ENCODE results near the gene NT5C1B.
"Not testable (repeated sequence)": the region's sequence is repeated elsewhere in the genome, so short reads cannot be mapped to it uniquely, and the experiment has no call there.

Gene NT5C1B

DNA sequence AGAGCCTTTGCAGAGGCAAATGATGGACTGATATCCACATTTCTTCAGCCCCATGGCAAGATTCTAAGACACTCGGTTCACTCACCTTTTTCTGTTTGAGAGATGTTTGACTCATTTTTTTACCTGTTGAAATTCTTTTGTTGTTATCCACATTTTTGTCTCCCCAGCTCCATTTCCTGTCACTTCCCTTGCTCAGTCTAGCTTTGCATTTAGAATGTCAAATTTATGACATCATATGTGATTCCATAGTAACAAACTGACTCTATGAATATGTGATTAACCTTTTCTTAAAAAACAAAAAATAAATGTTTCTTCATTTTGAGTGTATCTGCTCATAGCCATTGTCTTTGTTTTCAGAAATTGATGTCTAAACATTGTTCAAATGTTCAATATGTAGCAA lies at the start of gene NT5C1B:
Gene NT5C1B, minus strand, starts transcription at position 216 of the 400 bp plus-strand sequence. Its CDS starts 101 bp downstream, at position 115.
- no peak for DNase-seq

DNA sequence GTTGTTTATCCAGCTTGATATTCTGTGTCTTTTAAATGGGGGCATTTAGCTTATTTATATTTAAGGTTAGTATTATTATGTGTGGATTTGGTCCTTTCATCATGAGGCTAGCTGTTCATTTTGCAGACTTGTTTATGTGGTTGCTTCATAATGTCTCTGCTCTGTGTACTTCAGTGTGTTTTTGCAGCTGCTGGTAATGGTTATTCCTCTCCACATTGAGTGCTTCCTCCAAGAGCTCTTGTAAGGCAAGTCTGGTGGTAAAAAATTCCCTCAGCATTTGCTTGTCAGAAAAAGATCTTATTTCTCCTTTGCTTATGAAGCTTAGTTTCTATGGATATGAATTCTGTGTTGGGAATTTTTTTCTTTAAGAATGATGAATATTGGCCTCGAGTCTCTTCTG lies 47.8 kb upstream of the NT5C1B start:
- DNase-seq = no peak

GRCh38 chr2:18632699-18633098 lies 43.3 kb upstream of the NT5C1B start:
- DNase-seq = not testable (repeated sequence)

DNA sequence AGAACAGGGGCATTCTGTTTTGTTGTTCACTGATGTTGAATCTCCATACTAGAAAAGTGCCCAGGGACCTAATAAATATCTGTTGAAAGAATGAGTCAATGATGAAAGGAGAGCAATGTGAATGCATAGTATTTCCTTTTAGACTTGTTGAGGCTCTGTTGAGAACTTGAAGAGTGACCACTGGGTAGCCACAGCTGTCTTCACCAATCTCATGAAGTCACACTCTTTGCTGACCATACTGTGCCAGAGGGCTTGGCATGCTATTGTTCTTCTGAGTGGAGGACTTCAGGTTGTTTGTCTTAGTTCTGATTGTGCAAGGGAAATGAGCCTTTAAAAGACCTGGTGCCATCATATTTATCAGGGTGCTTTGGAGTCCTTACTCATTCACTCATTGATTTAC lies 41.6 kb upstream of the NT5C1B start:
- no peak for DNase-seq

- DNase-seq = no peak
Observed at GRCh38 chr2:18630541-18630940, 41.2 kb upstream of the NT5C1B start.

- DNase-seq = no peak
Observed at GRCh38 chr2:18630101-18630500, 40.7 kb upstream of the NT5C1B start.

DNA sequence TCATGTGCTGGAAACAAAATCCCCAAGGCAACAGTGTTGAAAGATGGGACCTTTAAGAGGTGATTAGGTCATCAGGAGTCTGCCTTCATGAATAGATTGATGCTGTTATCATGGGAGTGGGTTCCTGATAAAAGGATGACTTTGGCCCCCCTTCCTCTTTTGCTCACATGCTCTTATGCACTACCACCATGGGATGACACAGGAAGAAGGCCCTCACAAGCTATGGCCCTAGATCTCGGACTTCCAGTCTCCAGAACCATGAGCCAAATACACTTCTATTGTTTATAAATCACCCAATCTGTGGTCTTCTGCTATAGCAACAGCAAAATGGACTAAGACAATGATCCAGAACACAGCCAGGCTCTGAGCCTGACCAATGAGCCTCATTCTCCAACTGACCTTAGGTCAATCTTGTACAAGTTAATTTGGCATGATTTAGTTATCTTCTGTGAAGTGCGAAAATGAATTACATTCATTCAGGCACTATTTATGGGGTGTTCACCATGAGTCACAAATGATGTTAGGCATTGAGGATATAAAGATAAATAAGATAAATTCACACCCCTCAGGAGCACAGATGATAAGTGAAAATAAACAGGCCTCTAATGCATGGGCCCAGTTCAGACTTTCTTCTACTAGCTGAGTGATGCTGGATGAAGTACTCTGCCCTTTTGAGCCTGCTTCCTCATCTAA lies 37.7 kb upstream of the NT5C1B start:
- no peak for DNase-seq

DNA sequence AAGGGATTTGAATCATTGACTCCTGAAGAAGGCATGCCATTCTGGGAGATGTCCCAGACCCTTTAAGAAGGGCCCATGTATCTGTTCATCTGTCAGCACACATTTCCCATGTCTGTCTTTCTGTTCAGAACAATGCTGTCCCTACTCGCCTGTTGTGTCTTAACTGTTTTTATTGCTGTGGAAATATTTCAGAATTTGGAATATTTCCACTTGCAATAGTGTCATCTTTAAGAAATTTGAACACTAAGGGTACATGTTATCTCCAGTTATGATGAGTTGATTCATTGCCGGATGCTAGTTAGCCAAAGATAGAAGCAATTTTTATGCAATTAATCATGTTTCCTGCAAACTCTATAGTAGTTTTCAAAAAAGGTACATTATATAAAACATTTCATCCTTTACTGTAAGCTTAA lies 36.9 kb upstream of the NT5C1B start:
- no peak for DNase-seq

GRCh38 chr2:18625563-18625962 lies 36.2 kb upstream of the NT5C1B start:
- DNase-seq = no peak

GRCh38 chr2:18623782-18624181 lies 34.4 kb upstream of the NT5C1B start:
- DNase-seq = no peak

DNA sequence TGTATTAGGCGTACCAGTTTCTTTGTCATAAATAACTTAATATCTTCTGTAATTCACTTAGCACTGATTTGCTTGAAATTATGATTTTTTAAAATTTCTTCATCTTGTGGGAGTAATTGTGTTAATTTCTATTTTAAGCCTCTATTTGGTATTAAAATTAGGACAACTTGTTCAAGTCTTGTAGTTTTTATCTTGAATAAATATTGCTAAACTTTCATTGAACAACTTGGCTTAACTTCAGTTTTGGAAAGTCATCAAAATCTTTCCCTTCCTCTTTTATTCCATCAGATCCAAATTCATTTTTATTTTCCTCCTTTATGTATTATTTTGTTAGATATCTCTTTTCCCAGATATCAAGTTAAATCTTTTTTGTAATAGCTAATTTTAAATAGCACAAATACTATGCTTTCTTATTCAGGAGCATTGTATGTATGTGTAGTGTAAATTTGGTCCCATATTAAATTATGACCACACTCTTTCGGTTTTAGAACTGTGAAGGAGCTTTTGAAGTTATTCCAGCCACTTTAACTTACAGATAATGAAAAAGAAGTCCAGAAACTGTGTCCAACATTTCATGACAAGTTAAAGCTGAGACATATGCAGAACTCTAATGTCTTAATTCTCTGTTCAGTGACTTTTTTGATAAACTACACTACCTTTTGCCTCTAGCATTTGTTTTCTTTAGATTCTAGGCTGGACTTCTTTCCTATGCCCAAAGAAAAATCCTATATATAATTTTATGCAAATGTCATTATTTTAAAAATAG lies 31.7 kb upstream of the NT5C1B start:
- DNase-seq = no peak

- DNase-seq = no peak
Observed at GRCh38 chr2:18619091-18619490, 29.7 kb upstream of the NT5C1B start.

DNA sequence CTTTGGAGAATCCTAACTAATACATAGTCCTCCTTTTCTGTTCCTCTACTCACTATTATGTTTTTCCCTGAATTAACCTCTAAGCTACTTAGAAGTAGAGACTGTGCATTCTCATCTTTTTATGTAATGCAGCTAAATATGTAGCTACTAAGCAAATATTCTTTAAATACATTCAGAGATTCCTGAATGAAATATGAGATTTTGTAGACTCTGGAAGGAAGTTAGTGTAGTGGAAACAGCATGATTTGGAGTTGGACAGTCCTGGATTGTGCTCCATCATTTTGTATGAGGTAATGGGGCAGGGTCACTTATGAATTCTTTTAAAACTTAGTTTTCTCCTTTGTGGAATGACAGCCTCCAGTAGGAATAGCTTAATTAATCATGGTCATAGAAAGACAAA lies 24.7 kb upstream of the NT5C1B start:
- no peak for DNase-seq

DNA sequence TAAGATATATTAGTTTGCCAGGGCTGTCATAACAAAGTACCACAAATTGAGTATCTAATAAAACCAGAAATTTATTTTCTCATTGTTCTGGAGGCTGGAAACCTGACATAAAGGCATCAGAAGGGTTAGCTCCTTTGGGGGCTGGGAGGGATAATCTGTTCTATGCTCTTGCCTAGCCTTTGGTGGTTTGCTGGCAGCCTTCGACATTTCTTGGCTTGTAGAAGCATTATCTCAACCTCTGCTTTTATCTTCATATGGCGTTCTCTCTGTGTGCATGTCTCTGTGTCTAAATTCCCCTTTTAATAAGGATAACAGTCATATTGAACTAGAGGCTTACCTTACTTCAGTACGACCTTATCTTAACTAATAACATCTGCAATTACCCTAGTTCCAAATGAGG lies 22.8 kb upstream of the NT5C1B start:
- peak; percentile 37 for DNase-seq

DNA sequence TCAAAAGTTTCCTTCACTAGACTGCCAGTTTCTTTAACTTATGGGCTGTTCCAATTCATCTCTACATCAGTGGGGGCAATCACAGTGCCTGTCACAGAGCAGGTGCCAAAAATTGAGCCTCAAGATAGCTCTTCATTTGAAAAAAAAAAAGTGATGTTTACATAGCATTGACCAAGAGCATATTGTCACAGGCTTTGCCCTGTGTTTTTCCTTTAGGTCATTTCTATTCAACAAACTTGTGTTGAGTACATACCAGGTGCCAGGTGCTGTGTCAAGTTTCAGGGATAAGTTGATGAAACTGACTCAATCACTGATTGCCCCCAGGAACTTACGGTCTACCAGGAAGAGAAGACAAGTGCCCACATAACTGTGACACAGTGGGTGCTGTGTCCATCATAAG lies 22.2 kb upstream of the NT5C1B start:
- DNase-seq = no peak

DNA sequence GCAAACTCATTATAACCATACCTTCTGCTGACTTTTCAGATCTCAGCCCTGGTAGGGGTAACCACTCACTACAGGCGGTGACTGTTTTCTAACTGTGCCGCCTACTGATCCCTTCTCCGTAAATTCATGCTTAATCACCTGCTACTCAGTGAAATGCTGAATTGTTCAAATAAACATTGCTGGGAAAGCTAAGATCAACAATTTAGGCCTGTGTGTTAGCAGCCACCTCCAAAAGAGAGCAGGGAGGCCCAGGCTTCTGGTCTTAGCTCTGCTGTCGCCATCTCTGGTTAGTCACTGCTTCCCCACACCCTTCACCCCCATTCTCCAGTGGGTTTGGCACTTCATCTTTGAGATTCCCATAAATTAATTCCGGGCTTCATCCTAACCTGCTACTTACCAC lies 21.8 kb upstream of the NT5C1B start:
- DNase-seq = no peak

DNA sequence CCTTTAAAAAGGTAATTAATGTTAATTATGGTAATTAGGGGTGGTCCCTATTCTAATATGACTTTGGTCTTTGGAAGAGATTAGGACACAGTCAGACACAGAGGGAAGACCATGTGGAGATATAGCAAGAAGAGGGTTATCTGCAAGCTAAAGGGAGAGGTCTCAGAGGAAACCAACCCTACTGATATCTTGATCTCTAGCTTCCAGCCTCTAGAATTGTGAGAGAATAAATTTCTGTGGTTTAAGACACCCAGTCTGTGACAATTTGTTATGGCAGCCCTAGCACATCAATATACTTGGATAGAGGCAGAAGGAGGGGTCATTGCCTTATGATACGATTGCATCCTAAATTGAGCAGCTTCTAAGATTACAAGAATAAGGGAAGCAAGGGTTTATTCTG lies 21.3 kb upstream of the NT5C1B start:
- peak; percentile 79 for DNase-seq

- DNase-seq = no peak
Observed at GRCh38 chr2:18610090-18610489, 20.7 kb upstream of the NT5C1B start.

DNA sequence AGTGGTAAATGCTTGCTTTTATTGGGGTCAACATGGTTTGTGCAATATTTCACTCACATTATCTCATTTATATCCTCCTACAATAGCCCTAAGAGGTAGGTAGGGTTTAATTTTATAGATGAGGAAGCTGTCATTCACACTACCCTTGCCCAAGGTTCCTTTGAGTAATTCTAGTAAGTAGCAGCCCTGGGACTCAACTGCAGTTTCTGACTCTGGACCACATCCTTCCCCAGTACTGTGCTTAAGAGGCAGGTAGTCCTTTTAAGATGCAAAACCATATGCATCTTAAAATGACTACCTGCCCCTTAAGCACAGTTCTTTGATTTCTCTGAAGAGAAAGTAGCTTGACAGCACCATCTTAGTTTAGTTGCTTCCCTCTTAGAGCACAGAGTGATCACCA lies 15.7 kb upstream of the NT5C1B start:
- no peak for DNase-seq

DNA sequence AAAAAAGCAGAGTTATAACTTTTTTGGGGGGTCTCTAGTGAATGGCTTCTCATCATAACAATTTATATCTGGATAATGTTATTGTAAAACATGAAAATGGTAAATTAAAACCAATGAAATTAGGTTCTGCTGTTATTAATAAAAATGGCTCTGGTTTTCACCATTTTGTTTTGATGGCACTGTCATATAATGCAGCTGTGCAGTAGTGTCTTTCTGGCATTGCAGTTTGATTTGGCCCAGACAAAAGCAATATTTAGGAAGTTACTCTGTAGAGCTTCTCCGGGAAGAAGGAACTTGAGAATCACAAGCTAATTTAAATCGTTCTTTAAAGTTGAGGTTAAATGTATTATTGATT lies 15.1 kb upstream of the NT5C1B start:
- DNase-seq = no peak

- no peak for DNase-seq
Observed at GRCh38 chr2:18603854-18604530, 14.6 kb upstream of the NT5C1B start.

GRCh38 chr2:18602298-18602697 lies 12.9 kb upstream of the NT5C1B start:
- DNase-seq = no peak

DNA sequence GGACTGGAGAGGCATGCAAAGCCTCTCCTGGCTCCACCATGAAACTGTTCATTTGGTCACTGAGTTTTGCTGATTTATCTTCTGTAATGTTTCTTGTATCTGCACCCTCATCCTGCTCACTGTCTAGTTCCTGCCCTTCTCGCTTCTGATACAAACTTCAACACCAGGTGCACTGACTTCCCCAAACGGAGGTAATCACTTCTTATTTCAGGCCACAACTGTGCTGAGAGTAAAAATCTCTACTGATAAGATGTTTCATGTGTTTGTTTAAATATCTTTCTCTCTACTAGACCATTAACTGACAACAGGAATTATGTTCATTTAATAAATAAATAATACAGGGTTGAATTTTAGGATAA lies 10.9 kb upstream of the NT5C1B start:
- no peak for DNase-seq

All from hematopoietic multipotent progenitor cell treated with erythropoietin and hydrocortisone succinate and interleukin-3 and kit ligand, for 4 days (in vitro differentiated cells).